IPS-20b (cell line): ENCODE results near the gene VDAC1.
"Not testable (repeated sequence)": the region's sequence is repeated elsewhere in the genome, so short reads cannot be mapped to it uniquely, and the experiment has no call there.

Source experiments
- H3K27ac ChIP-seq: one replicate; pipeline ENCODE4 v1.5.1; 2013; ENCODE audit warnings: low read length
- H3K27me3 ChIP-seq: 2 replicates; pipeline ENCODE4 v1.6.1; 2013; ENCODE audit warnings: mild to moderate bottlenecking, low read length, inconsistent platforms; ENCODE audit not compliant: insufficient read depth
- H3K36me3 ChIP-seq: 2 replicates; pipeline ENCODE4 v1.6.1; 2013; ENCODE audit warnings: low read depth, mild to moderate bottlenecking, inconsistent platforms, low read length, moderate library complexity; ENCODE audit not compliant: insufficient read depth
- H3K4me1 ChIP-seq: 2 replicates; pipeline ENCODE4 v1.6.1; 2013; ENCODE audit warnings: mild to moderate bottlenecking, control low read depth, inconsistent platforms, low read length, moderate library complexity; ENCODE audit not compliant: insufficient read depth
- H3K4me3 ChIP-seq: 2 replicates; pipeline ENCODE4 v1.5.1; 2013; ENCODE audit warnings: mild to moderate bottlenecking, low read length, inconsistent platforms
- H3K9ac ChIP-seq: 2 replicates; pipeline ENCODE4 v1.6.1; 2013; ENCODE audit warnings: low read depth, mild to moderate bottlenecking, inconsistent platforms, low read length, moderate library complexity
- H3K9me3 ChIP-seq: 2 replicates; pipeline ENCODE4 v1.6.1; 2013; ENCODE audit warnings: mild to moderate bottlenecking, low read depth, low read length, inconsistent platforms; ENCODE audit not compliant: insufficient read depth

Gene VDAC1

DNA sequence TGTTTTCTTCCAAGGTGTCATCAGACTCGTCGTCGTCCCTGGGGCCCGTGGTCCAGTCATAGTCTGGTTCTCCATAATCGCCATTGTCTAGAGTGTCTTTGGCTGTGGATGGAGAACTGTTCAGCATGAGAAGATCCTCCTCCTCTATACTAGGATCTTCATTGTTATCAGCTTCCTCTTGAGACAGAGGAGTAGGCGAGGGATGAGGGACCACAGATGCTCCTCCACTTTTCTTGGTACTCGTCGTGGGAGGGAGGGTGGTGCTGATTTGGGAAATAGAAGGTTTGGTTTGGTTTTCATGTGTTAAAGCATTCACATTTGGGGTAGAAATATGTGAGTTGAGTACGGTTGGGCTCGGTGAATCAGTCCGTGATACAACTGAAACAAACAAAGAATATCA is 45.1 kb downstream of the VDAC1 start:
- no peaks in the 10 kb centered on the region for H3K27me3 ChIP-seq
- H3K9me3 ChIP-seq = no peaks in the 10 kb centered on the region
- H3K36me3 ChIP-seq = peaks cover 44% of the 10 kb centered on the region
- H3K9ac ChIP-seq = no peak overlapping the region
- no peak overlapping the region for H3K4me3 ChIP-seq
- no peaks in the 10 kb centered on the region for H3K4me1 ChIP-seq
- no peak overlapping the region for H3K27ac ChIP-seq

DNA sequence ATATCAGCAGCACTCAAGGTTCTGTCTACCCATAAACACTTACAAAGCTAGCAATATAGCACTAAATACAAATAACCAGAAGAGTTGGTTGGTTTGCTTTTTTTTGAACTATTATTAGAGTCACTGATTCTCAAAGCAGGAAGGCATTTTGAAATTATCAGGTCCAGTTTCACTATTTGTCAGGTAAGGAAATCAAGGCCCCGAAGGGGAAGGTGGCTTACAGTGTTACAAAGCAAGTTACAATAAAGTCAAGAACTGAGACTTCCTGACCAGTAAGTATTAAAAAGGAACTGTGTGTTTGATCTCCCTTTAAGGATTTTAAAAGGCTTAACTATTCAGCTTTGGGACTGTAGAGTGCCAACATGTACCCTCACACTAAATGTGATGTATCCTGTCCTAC is 47.2 kb downstream of the VDAC1 start:
- no peaks in the 10 kb centered on the region for H3K9me3 ChIP-seq
- H3K4me1 ChIP-seq = no peaks in the 10 kb centered on the region
- H3K27me3 ChIP-seq = no peaks in the 10 kb centered on the region
- no peak overlapping the region for H3K27ac ChIP-seq
- peaks cover 47% of the 10 kb centered on the region for H3K36me3 ChIP-seq
- H3K9ac ChIP-seq = no peak overlapping the region
- no peak overlapping the region for H3K4me3 ChIP-seq

DNA sequence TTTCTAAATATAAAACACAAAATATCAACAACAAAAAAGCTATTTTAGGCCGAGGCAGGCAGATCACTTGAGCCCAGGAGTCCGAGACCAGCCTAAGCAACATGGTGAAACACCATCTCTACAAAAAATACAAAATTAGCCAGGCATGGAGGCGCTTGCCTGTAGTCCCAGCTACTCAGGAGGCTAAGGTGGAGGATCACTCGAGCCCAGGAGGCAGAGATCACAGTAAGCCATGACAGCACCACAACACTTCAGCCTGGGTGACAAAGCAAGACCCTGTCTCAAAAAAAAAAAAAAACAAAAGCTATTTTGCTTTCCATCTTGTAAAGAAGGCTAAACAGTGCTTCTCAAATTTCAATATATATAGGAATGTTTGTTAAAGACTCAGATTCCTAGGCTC is 47.7 kb downstream of the VDAC1 start:
- H3K9ac ChIP-seq = no peak overlapping the region
- peaks cover 47% of the 10 kb centered on the region for H3K36me3 ChIP-seq
- H3K4me3 ChIP-seq = no peak overlapping the region
- H3K27me3 ChIP-seq = no peaks in the 10 kb centered on the region
- no peaks in the 10 kb centered on the region for H3K4me1 ChIP-seq
- no peak overlapping the region for H3K27ac ChIP-seq
- no peaks in the 10 kb centered on the region for H3K9me3 ChIP-seq

DNA sequence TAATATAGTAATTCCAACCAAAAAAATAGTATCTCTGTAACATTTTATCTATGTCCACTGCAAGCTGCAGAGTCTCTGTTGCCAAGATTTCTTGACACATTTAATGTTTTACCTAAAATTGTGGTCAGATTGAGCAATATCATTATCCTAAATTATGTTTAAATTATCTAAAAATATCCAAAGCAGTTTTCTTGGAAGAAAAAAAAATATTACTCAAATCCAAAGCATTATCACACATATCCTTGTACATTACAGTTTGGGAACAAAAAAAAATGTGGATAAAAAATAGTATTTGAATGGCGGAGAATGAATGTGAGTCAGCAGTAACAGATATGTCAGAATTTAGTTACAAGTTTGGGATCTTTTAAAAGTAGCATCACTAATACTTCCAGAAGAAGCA is 48.6 kb downstream of the VDAC1 start:
- not testable (repeated sequence) for H3K27ac ChIP-seq, H3K4me3 ChIP-seq, H3K9ac ChIP-seq, H3K4me1 ChIP-seq, H3K9me3 ChIP-seq, H3K27me3 ChIP-seq
- peaks cover 47% of the 10 kb centered on the region for H3K36me3 ChIP-seq

DNA sequence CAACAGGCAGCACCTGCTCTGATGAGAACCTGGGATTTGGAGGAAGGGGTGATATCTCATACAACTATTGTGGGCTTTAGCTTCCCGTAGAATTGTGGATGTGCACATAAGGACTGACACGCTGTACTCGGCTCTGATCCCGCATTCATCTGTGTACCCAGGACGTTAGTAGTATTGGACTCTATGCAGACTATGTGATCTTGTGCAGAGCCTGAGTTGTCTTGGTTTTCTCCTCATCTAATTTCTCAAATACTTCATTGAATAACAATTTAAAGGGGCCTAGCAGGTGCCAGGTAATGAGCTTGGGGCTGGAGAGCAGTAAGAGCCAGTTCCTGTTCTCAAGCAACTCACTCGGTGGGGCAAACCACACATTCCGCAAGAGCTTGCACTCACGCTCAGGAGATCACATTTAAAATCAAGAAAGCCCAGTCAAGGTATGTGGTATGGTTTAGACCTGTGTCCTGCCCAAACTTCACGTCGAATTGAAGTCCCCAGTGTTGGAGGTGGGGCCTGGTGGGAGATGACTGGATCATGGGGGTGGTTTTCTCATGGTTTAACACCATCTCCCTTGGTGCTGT is 51.1 kb downstream of the VDAC1 start:
- Histone ChIP-seq H3K4me1 (no peaks in the 10 kb centered on the region), H3K27ac (no peak overlapping the region), H3K27me3 (no peaks in the 10 kb centered on the region), H3K36me3 (peaks cover 39% of the 10 kb centered on the region), H3K9me3 (no peaks in the 10 kb centered on the region), H3K9ac (no peak overlapping the region), H3K4me3 (no peak overlapping the region)

DNA sequence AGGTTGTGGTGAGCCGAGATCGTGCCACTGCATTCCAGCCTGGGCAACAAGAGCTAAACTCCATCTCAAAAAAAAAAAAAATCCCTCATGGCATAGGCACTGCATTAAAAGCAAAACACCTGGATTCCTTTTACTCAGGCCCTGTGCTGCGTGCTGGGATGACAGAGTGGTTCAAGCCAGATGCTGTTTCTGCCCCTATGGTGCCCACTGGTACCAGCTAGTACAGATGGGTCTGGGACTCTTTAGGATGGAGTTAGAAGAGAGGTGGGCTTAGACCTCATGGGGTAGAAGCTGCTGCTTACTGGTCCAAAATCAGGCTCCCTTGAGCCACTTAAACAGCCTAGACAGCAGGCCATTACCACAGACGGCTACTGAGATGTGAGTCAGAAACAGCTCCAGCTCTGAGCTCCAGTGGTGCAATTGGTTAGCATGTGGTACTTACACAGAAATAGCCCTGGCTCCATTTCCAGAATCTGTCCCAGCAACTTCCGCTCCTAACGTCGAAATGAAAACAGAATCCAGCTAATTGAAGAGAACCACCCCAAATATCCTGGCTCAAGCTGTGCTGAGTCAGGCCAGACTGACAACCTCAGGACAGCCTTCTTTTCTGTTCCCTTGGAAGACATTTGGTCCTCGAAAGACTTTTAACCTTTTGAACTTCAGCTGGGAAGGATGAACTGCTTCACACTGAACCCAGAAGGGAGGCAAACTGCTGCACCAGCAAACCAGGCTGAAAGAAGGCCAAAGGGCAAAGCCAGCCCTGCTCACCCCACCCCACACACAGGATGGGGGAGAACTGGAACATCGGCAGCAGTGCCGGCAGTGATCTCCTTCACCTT is 51.8 kb downstream of the VDAC1 start:
- no peak overlapping the region for H3K27ac ChIP-seq
- H3K4me3 ChIP-seq = no peak overlapping the region
- no peaks in the 10 kb centered on the region for H3K27me3 ChIP-seq
- peaks cover 34% of the 10 kb centered on the region for H3K36me3 ChIP-seq
- no peak overlapping the region for H3K9ac ChIP-seq
- no peaks in the 10 kb centered on the region for H3K9me3 ChIP-seq
- H3K4me1 ChIP-seq = no peaks in the 10 kb centered on the region

DNA sequence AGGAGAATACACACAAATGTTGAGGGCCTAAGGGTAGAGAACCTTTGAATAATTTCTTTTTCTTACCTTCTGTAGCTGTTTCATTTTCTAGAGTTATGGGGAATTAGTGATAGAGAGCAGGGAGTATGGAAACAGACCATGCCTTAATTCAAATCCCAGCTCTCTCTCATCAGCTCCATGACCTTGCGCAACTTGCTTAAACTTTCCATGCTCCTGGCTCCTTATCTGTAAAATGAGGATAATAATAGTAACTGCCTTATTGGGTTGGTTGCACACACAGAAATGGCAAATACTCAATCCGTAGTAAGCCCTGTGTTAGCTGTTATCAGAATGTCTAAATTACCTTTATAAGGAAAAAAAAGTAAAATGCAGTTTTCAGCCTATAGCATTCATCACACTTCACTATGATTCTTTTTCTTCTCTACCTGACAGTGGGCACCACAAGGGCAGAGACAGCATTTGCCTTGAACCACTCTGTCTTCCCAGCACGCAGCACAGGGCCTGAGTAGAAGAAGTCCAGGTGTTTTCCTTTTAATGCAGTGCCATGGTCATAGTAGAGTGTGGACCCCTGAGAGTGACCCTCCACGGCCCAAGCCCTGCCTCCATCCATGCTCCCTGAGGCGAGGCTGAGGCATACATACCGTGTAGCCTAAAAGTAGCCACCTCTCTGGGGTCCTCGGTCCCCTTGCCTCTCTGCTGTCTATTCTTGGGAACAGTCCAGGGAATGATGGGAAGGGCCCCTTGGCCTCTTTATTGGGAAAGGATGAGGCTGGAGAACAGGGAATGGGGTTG is 53.8 kb downstream of the VDAC1 start:
- H3K9me3 ChIP-seq = no peaks in the 10 kb centered on the region
- no peaks in the 10 kb centered on the region for H3K27me3 ChIP-seq
- H3K4me1 ChIP-seq = no peaks in the 10 kb centered on the region
- H3K27ac ChIP-seq = no peak overlapping the region
- no peak overlapping the region for H3K9ac ChIP-seq
- H3K36me3 ChIP-seq = peaks cover 15% of the 10 kb centered on the region; the same call in 1 of the 2 replicates
- H3K4me3 ChIP-seq = no peak overlapping the region

DNA sequence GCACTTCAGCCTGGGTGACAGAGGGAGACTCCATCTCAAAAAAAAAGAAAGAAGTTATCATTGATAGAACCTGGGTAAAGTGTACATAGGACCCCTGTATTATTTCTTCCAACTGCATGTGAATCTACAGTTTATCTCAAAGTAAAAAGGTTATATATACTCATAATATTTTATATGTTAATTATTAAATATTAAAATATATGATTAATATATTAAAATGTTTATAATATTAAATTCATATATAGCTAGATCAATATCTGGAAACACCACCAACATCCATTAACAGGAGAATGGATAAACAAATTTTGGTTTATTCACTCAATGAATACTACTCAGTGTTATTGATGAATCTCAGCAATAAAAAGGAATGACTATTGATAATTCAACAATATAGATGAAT is 56.1 kb downstream of the VDAC1 start:
- no peaks in the 10 kb centered on the region for H3K36me3 ChIP-seq
- no peaks in the 10 kb centered on the region for H3K4me1 ChIP-seq
- H3K9ac ChIP-seq = no peak overlapping the region
- H3K27me3 ChIP-seq = no peaks in the 10 kb centered on the region
- H3K4me3 ChIP-seq = no peak overlapping the region
- H3K27ac ChIP-seq = no peak overlapping the region
- no peaks in the 10 kb centered on the region for H3K9me3 ChIP-seq

DNA sequence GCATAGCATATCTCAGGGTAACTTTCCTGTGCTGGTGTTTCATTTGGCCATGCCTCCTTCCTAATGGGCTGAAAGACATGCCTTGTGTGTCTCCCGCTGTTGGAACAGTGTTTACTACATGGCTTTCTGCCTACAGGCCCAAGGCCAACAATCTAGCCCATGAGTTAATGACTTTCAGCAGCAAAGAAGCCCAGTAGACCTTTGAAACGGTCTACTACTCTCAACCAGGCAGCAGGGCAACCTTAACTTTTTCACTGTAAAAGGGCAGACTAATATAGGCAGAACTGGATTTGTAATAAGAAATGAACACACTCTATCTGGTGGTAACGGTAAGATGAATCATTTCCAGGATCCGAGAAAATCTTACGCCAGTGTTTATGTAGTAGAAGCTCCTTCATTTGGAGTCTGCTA is 57.3 kb downstream of the VDAC1 start:
- H3K4me3 ChIP-seq = no peak overlapping the region
- H3K27ac ChIP-seq = no peak overlapping the region
- no peaks in the 10 kb centered on the region for H3K36me3 ChIP-seq
- H3K27me3 ChIP-seq = no peaks in the 10 kb centered on the region
- H3K9me3 ChIP-seq = no peaks in the 10 kb centered on the region
- H3K9ac ChIP-seq = no peak overlapping the region
- no peaks in the 10 kb centered on the region for H3K4me1 ChIP-seq

DNA sequence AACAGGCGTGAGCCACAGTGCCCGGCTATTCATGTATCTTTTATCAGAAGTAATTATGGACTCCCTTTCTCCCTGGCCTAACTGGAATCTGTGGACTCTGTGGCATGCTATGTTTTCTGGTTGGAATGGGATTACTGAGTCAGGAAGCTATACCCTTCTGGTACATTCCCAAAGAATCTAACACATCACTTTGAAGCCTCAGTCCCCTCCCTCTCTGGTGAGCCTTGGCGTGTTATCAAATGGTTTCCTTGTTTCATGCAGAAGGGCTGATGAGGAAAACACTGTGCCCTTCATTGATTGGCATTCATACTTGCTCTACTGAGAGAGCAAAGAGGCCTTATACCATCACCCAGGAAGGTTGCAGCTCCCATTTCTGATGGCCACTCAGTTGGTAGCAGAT is 59.2 kb downstream of the VDAC1 start:
- H3K36me3 ChIP-seq = no peaks in the 10 kb centered on the region
- no peak overlapping the region for H3K27ac ChIP-seq
- no peak overlapping the region for H3K4me3 ChIP-seq

DNA sequence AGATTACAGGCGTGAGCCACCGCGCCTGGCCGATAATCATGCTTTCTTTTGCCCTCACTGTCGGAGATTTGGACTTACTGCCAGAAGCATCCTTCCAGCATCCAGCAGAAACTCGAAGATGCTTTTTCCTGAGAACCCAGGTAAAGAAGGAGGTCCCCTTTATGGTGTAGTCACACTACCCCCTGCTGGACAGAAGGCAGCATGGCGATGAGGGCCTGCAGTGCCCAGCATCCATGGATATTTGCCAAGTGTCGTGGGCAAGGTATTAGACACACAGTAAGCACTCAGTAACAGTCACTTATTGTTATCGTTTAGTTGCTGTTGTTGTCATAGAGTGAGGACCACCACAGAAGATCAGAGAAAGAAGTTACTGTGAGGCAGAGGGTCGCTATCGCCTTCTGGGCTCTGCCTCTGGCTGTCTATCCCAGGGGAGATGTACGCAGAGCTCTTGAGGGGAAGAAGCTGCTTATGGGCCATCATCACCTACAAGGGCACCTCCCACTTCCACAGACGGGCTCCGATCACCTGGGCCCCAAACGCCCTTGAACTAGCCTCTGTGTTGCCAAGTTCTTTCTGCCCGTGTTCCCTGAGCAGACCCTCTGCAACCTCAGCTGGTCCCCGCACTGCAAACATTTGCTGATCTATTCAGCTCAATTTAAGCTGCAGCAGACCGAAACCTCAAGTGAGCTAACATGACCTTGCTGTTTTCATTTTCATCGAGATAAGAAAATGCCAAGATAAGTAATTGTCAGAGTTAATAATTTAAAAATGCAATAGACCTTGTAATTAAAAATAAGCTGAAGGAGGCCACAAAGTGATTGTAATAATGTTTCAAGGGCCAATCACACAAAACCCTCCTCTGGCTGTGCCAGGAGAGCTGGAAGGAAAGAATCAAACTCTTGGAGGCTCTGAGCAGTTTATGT is 60.3 kb downstream of the VDAC1 start:
- Histone ChIP-seq H3K4me1 (no peaks in the 10 kb centered on the region), H3K27me3 (no peaks in the 10 kb centered on the region), H3K27ac (no peak overlapping the region), H3K4me3 (no peak overlapping the region), H3K9ac (no peak overlapping the region), H3K9me3 (no peaks in the 10 kb centered on the region), H3K36me3 (no peaks in the 10 kb centered on the region)

More for the DNA sequence above, 59.2 kb downstream of the VDAC1 start:
- Histone ChIP-seq H3K9me3 (no peaks in the 10 kb centered on the region), H3K9ac (no peak overlapping the region), H3K27me3 (no peaks in the 10 kb centered on the region), H3K4me1 (no peaks in the 10 kb centered on the region)
